ENCODE results near the gene ARHGEF25. TPM values are rescaled to one million over a fixed set of nuclear protein-coding genes. Genes with fewer than 3 reads are reported as not detected.
A peak's percentile ranks its signal among the peaks of the same experiment; 100 is the strongest.

The ARHGEF25 gene
- total and polyA plus RNA-seq, 2 of the 13 experiments (the other 11 are each of a cell fraction or from before 2014, with no cell fraction given) = 11.5 to 12.5 TPM

- in situ Hi-C loops (cut with HindIII; ENCODE audit: extremely low pct_ligation_motif_present, low pct_unique_long_range_greater_than_20kb) (no loop called here), intact Hi-C loops (cut with micrococcal nuclease; ENCODE audit: unreplicated experiment) (no loop called here)
- Histone ChIP-seq H3K9ac (ENCODE audit: insufficient read depth, low read depth, low read length) (no peak overlapping the region), H3K27me3 (ENCODE audit: control insufficient read depth in 1 of 2, insufficient read depth in 2 of 2, low read length in 2 of 2) (peaks cover 0 to 13% of the 10 kb centered on the region in 2 experiments; a peak in 1 of 5 replicates), H3K36me3 (replicated peaks in 1 of 2; ENCODE audit: control insufficient read depth in 1 of 2, insufficient read depth in 2 of 2, low read length in 2 of 2) (0 out of 5 replicates have a peak, but pooled peaks cover 0 to 3% of the 10 kb centered on the region in 2 experiments), H4K20me1 (ENCODE audit: insufficient read depth, low read length) (no peaks in the 10 kb centered on the region), H3K4me3 (replicated peaks in 1 of 3; ENCODE audit: insufficient read depth in 1 of 3, low read depth in 2 of 3, low read length in 3 of 3) (no peak overlapping the region), H3K27ac (ENCODE audit: extremely low read length, insufficient read depth, low read length) (no peak overlapping the region), H3K4me2 (ENCODE audit: low read depth, low read length) (no peak overlapping the region), H3K9me3 (ENCODE audit: low read length) (no peaks in the 10 kb centered on the region), H3K79me2 (ENCODE audit: insufficient read depth, low read length) (no peaks in the 10 kb centered on the region), H2AFZ (ENCODE audit: low read length) (no peak overlapping the region), H3K4me1 (ENCODE audit: insufficient read depth, low read length) (peaks cover 29% of the 10 kb centered on the region)
- BruUV-seq (replicated peaks) = no TSS peak
- 0 out of 2 replicates have a peak, but pooled peaks have one; percentile 25 for TF ChIP-seq RBFOX2 (IDR thresholded peaks at IDR 0.05; ENCODE audit: low read depth, low read length)
- TF ChIP-seq, protein P1, sequence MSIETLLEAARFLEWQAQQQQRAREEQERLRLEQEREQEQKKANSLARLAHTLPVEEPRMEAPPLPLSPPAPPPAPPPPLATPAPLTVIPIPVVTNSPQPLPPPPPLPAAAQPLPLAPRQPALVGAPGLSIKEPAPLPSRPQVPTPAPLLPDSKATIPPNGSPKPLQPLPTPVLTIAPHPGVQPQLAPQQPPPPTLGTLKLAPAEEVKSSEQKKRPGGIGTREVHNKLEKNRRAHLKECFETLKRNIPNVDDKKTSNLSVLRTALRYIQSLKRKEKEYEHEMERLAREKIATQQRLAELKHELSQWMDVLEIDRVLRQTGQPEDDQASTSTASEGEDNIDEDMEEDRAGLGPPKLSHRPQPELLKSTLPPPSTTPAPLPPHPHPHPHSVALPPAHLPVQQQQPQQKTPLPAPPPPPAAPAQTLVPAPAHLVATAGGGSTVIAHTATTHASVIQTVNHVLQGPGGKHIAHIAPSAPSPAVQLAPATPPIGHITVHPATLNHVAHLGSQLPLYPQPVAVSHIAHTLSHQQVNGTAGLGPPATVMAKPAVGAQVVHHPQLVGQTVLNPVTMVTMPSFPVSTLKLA (IDR thresholded peaks at IDR 0.05) = no peak
- TF ChIP-seq AGO2 (optimal IDR thresholded peaks at IDR 0.05; ENCODE audit: low read depth, low read length) = peak; percentile 40
- no peak for TF ChIP-seq ZNF547 (CRISPR knock-in tag; IDR thresholded peaks at IDR 0.05)
- TF ChIP-seq, protein P2, sequence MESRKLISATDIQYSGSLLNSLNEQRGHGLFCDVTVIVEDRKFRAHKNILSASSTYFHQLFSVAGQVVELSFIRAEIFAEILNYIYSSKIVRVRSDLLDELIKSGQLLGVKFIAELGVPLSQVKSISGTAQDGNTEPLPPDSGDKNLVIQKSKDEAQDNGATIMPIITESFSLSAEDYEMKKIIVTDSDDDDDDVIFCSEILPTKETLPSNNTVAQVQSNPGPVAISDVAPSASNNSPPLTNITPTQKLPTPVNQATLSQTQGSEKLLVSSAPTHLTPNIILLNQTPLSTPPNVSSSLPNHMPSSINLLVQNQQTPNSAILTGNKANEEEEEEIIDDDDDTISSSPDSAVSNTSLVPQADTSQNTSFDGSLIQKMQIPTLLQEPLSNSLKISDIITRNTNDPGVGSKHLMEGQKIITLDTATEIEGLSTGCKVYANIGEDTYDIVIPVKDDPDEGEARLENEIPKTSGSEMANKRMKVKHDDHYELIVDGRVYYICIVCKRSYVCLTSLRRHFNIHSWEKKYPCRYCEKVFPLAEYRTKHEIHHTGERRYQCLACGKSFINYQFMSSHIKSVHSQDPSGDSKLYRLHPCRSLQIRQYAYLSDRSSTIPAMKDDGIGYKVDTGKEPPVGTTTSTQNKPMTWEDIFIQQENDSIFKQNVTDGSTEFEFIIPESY (CRISPR knock-in tag; IDR thresholded peaks at IDR 0.05) = peak; percentile 53; the same call in 1 of the 2 replicates
- TF ChIP-seq ZMYM2 (CRISPR knock-in tag; IDR thresholded peaks at IDR 0.05) = no peak
- TF ChIP-seq, protein P3, sequence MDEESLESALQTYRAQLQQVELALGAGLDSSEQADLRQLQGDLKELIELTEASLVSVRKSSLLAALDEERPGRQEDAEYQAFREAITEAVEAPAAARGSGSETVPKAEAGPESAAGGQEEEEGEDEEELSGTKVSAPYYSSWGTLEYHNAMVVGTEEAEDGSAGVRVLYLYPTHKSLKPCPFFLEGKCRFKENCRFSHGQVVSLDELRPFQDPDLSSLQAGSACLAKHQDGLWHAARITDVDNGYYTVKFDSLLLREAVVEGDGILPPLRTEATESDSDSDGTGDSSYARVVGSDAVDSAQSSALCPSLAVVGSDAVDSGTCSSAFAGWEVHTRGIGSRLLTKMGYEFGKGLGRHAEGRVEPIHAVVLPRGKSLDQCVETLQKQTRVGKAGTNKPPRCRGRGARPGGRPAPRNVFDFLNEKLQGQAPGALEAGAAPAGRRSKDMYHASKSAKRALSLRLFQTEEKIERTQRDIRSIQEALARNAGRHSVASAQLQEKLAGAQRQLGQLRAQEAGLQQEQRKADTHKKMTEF (CRISPR knock-in tag; IDR thresholded peaks at IDR 0.05) = no peak
- no peak for TF ChIP-seq ZKSCAN1 (IDR thresholded peaks at IDR 0.05; ENCODE audit: low read length)
- WGBS (ENCODE audit: low lambda C conversion rate) = 97% methylated on average over 55 of the region's 67 CpGs
- ChIA-PET CTCF (ENCODE audit: low intra/inter-chr PET ratio, low total read pairs) (no interaction called here), POLR2A (no interaction called here)
- no peak for ATAC-seq
- no peak for DNase-seq (ENCODE audit: low spot score)
- FAIRE-seq = no peak
Observed at GRCh38 chr12:57627501-57628279, 16.5 kb downstream of the ARHGEF25 start.
